Measurements from ENCODE around the gene FAR2. TPM values are rescaled to one million over a fixed set of nuclear protein-coding genes. Genes with fewer than 3 reads are reported as not detected.
"Not testable (repeated sequence)": the region's sequence is repeated elsewhere in the genome, so short reads cannot be mapped to it uniquely, and the experiment has no call there.

The FAR2 gene
- total and polyA plus RNA-seq, 2 experiments from 2014 or later, result 18.7 to 22.6 TPM

DNA sequence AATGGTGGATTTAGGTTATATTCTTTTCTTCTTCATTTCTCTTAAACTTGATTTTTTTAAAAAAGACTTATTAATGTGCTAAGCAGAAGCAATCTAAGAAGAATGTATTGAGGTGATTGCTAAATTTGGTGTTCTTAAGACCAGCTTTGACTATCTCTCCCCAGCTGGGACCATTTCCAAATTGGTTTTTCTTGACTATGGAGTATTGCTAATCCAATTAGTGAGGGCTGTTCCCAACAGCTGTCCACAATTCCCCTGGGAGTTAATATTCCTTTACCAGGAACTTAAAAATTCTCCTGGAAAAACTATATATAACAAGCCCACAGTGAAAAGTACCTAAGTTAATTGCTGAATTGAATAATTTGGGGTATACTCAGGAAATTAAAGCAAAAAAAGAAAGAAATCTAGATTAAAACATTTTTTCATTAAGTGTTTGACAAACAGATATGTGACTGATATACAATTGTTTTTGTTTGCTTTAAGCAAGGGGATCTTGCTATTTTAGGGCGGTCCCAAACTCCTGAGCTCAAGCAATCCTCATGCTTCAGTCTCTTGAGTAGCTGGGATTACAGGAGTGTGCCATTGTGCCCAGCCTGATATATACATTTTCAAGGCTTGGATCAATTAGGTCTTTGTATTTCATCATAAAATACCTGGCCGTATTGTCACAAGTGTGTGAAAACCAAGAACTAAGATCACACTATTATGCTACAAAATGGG is 105.0 kb downstream of the FAR2 start:
- Mint-ChIP-seq H3K27me3 (ENCODE audit: insufficient read depth, low read depth, poor library complexity) (peaks cover 1% of the 10 kb centered on the region), H3K4me1 (peaks cover 8% of the 10 kb centered on the region; the same call in 2 of the 3 replicates), H3K4me3 (no peak overlapping the region), H3K27ac (no peak overlapping the region), H3K9me3 (peaks cover 4% of the 10 kb centered on the region; the same call in 2 of the 3 replicates), H3K36me3 (ENCODE audit: low read depth) (peaks cover 8% of the 10 kb centered on the region)
- Histone ChIP-seq H3K9me2 (ENCODE audit: insufficient read depth) (peaks cover 6% of the 10 kb centered on the region; the same call in 1 of the 2 replicates), H3K27me3 (ENCODE audit: insufficient read depth) (no peaks in the 10 kb centered on the region), H3F3A (replicated peaks; ENCODE audit: low read depth) (no peaks in the 10 kb centered on the region), H2AFZ (no peak overlapping the region), H3K36me3 (ENCODE audit: insufficient read depth) (no peaks in the 10 kb centered on the region), H3K4me2 (no peak overlapping the region), H3K4me3 (no peak overlapping the region), H3K79me2 (replicated peaks; ENCODE audit: insufficient read depth) (no peaks in the 10 kb centered on the region), H3K4me1 (ENCODE audit: insufficient read depth) (no peaks in the 10 kb centered on the region; the same call in 1 of the 2 replicates), H4K20me1 (replicated peaks; ENCODE audit: insufficient read depth) (no peaks in the 10 kb centered on the region), H3K27ac (ENCODE audit: low read depth) (no peak overlapping the region)
- ATAC-seq, result no peak
- DNase-seq (ENCODE audit: low spot score), result no peak
- TF ChIP-seq EZH2phosphoT487 (IDR thresholded peaks at IDR 0.05; ENCODE audit: unreplicated experiment), result no peak

DNA sequence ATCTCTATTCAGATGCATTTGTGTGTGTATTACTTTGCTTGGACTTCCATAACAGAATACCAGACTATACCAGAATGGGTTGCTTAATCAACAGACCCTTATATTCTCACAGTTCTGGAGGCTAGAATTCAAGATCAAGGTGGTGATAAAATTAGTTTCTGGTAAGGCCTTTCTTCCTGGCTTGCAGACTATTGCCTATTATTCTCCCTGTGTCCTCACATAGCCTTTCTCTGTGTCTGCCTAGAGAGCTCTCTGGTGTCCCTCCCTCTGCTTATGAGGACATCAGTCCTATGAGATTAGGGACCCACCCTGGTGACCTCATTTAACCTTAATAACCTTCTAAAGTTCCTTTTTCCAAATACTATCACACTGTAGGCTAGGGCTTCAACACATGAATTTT is 106.0 kb downstream of the FAR2 start:
- Histone ChIP-seq H3K9me2 (ENCODE audit: insufficient read depth) (peaks cover 6% of the 10 kb centered on the region; the same call in 1 of the 2 replicates), H2AFZ (no peak overlapping the region), H3K36me3 (ENCODE audit: insufficient read depth) (no peaks in the 10 kb centered on the region), H3K79me2 (replicated peaks; ENCODE audit: insufficient read depth) (no peaks in the 10 kb centered on the region), H3K4me3 (no peak overlapping the region), H4K20me1 (replicated peaks; ENCODE audit: insufficient read depth) (no peaks in the 10 kb centered on the region), H3K4me2 (no peak overlapping the region), H3F3A (replicated peaks; ENCODE audit: low read depth) (no peaks in the 10 kb centered on the region), H3K4me1 (ENCODE audit: insufficient read depth) (no peaks in the 10 kb centered on the region), H3K27me3 (ENCODE audit: insufficient read depth) (no peaks in the 10 kb centered on the region), H3K27ac (ENCODE audit: low read depth) (no peak overlapping the region)
- H3K27me3 Mint-ChIP-seq (ENCODE audit: insufficient read depth, low read depth, poor library complexity), result peaks cover 1% of the 10 kb centered on the region
- ATAC-seq (no peak), DNase-seq (ENCODE audit: low spot score) (no peak)
- no peak overlapping the region for H3K4me3 Mint-ChIP-seq
- H3K4me1 Mint-ChIP-seq, result peaks cover under 1% of the 10 kb centered on the region; the same call in 2 of the 3 replicates
- no peak overlapping the region for H3K27ac Mint-ChIP-seq
- peaks cover 8% of the 10 kb centered on the region for H3K36me3 Mint-ChIP-seq (ENCODE audit: low read depth)
- peaks cover 4% of the 10 kb centered on the region; the same call in 1 of the 3 replicates for H3K9me3 Mint-ChIP-seq
- TF ChIP-seq STAT1 (IDR thresholded peaks at IDR 0.05; ENCODE audit: unreplicated experiment), result no peak
- TF ChIP-seq ZNF331 (CRISPR knock-in tag; IDR thresholded peaks at IDR 0.05; ENCODE audit: low read depth), result no peak
- TF ChIP-seq EZH2phosphoT487 (IDR thresholded peaks at IDR 0.05; ENCODE audit: unreplicated experiment), result no peak
- no peak for TF ChIP-seq NANOG (IDR thresholded peaks at IDR 0.05; ENCODE audit: borderline replicate concordance)
- TF ChIP-seq, protein P1, sequence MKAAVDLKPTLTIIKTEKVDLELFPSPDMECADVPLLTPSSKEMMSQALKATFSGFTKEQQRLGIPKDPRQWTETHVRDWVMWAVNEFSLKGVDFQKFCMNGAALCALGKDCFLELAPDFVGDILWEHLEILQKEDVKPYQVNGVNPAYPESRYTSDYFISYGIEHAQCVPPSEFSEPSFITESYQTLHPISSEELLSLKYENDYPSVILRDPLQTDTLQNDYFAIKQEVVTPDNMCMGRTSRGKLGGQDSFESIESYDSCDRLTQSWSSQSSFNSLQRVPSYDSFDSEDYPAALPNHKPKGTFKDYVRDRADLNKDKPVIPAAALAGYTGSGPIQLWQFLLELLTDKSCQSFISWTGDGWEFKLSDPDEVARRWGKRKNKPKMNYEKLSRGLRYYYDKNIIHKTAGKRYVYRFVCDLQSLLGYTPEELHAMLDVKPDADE (IDR thresholded peaks at IDR 0.05), result no peak

DNA sequence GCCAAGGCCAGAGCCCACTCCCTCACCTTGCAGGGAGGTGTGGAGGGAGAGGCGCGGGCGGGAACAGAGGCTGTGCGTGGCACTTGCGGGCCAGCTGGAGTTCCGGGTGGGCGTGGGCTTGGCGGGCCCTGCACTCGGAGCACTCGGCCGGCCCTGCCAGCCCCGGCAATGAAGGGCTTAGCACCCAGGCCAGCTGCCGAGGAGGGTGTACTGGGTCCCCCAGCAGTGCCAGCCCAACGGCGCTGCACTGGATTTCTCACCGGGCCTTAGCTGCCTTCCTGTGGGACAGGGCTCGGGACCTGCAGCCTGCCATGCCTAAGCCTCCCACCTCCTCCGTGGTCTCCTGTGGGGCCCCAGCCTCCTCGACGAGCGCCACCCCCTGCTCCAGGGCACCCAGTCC is 107.5 kb downstream of the FAR2 start:
- ATAC-seq (no peak), DNase-seq (ENCODE audit: low spot score) (no peak)
- H3K4me1 ChIP-seq (ENCODE audit: insufficient read depth), result no peaks in the 10 kb centered on the region
- H3K4me2 ChIP-seq, result no peak overlapping the region
- no peak for TF ChIP-seq ZNF114 (CRISPR knock-in tag; IDR thresholded peaks at IDR 0.05)
- H3K36me3 ChIP-seq (ENCODE audit: insufficient read depth), result no peaks in the 10 kb centered on the region
- no peak overlapping the region for H2AFZ ChIP-seq
- no peaks in the 10 kb centered on the region for H3K9me2 ChIP-seq (ENCODE audit: insufficient read depth)
- H3K4me1 Mint-ChIP-seq, result no peaks in the 10 kb centered on the region; the same call in 2 of the 3 replicates
- H3K9me3 Mint-ChIP-seq, result peaks cover 4% of the 10 kb centered on the region; the same call in 2 of the 3 replicates
- H3K4me3 Mint-ChIP-seq, result no peak overlapping the region
- H3K27me3 ChIP-seq (ENCODE audit: insufficient read depth), result no peaks in the 10 kb centered on the region
- no peak overlapping the region for H3K4me3 ChIP-seq
- H4K20me1 ChIP-seq (replicated peaks; ENCODE audit: insufficient read depth), result no peaks in the 10 kb centered on the region
- H3K79me2 ChIP-seq (replicated peaks; ENCODE audit: insufficient read depth), result no peaks in the 10 kb centered on the region
- peaks cover 1% of the 10 kb centered on the region for H3K27me3 Mint-ChIP-seq (ENCODE audit: insufficient read depth, low read depth, poor library complexity)
- no peak overlapping the region for H3K27ac Mint-ChIP-seq
- H3K27ac ChIP-seq (ENCODE audit: low read depth), result no peak overlapping the region
- H3K36me3 Mint-ChIP-seq (ENCODE audit: low read depth), result peaks cover 8% of the 10 kb centered on the region
- no peaks in the 10 kb centered on the region for H3F3A ChIP-seq (replicated peaks; ENCODE audit: low read depth)

DNA sequence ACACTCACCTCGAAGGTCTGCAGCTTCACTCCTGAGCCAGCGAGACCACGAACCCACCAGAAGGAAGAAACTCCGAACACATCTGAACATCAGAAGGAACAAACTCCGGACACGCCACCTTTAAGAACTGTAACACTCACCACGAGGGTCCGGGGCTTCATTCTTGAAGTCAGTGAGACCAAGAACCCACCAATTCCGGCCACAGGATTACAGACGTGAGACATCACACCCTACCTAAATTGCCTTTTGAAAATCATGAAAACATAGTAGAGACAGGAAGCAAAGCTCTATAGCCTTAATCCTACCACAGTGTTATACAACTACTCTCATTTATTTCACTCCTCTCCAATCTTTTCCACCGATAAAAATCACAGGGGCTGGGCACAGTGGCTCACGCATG is 108.6 kb downstream of the FAR2 start:
- H3F3A ChIP-seq (replicated peaks; ENCODE audit: low read depth); H3K36me3 Mint-ChIP-seq (ENCODE audit: low read depth); H3K9me2 ChIP-seq (ENCODE audit: insufficient read depth); H3K27ac Mint-ChIP-seq; H3K4me1 Mint-ChIP-seq; H3K9me3 Mint-ChIP-seq; H3K4me1 ChIP-seq (ENCODE audit: insufficient read depth); DNase-seq (ENCODE audit: low spot score); H3K27me3 ChIP-seq (ENCODE audit: insufficient read depth); H3K4me3 ChIP-seq; H3K27me3 Mint-ChIP-seq (ENCODE audit: insufficient read depth, low read depth, poor library complexity); H2AFZ ChIP-seq; ATAC-seq; H4K20me1 ChIP-seq (replicated peaks; ENCODE audit: insufficient read depth); H3K36me3 ChIP-seq (ENCODE audit: insufficient read depth); H3K4me3 Mint-ChIP-seq; H3K4me2 ChIP-seq; H3K79me2 ChIP-seq (replicated peaks; ENCODE audit: insufficient read depth); H3K27ac ChIP-seq (ENCODE audit: low read depth): not testable (repeated sequence)

Data from GM23338 (cell line).